Type B pancreatic cell (in vitro differentiated cells): ENCODE data around the gene DIS3. TPM values are rescaled to one million over a fixed set of nuclear protein-coding genes. Genes with fewer than 3 reads are reported as not detected.
"Not testable (repeated sequence)": the region's sequence is repeated elsewhere in the genome, so short reads cannot be mapped to it uniquely, and the experiment has no call there.

Source experiments
- DNase-seq: peaks from one replicate; pipeline ENCODE4 v3.0.0; 2021; ENCODE audit warnings: mixed read lengths; ENCODE audit not compliant: unreplicated experiment; ENCODE audit errors: extremely low spot score
- H3K27ac Mint-ChIP-seq: 2 replicates; pipeline ENCODE4 v1.8.0; 2021; ENCODE audit warnings: mild to moderate bottlenecking, mixed read lengths
- H3K27me3 Mint-ChIP-seq: 2 replicates; pipeline ENCODE4 v1.8.0; 2021; ENCODE audit warnings: mixed read lengths
- H3K36me3 Mint-ChIP-seq: 2 replicates; pipeline ENCODE4 v1.8.0; 2021; ENCODE audit warnings: mixed read lengths
- H3K4me1 Mint-ChIP-seq: one replicate; pipeline ENCODE4 v1.8.0; 2021; ENCODE audit warnings: mixed read lengths; ENCODE audit not compliant: unreplicated experiment
- H3K4me3 Mint-ChIP-seq: 2 replicates; pipeline ENCODE4 v1.8.0; 2021; ENCODE audit warnings: mild to moderate bottlenecking, mixed read lengths
- H3K9me3 Mint-ChIP-seq: 2 replicates; pipeline ENCODE4 v1.8.0; 2021; ENCODE audit warnings: mixed read lengths
- CTCF ChIP-seq: fragments of 200-600 bp; sonication (generic); conservative IDR thresholded peaks from 2 replicates; pipeline ENCODE4 v1.5.0; 2021; ENCODE audit warnings: antibody characterized with exemption, mild to moderate bottlenecking
- total RNA-seq: library from RNA; stranded (reverse); gene quantifications from 2 replicates; pipeline ENCODE4 v1.2.1, GENCODE V29; 2021; ENCODE audit warnings: low replicate concordance

The DIS3 gene
- total RNA-seq, 1 donor from 2014 or later, result 41.7 TPM

- H3K4me1 Mint-ChIP-seq, result no peaks in the 10 kb centered on the region
- DNase-seq, result no peak
- no peaks in the 10 kb centered on the region for H3K27me3 Mint-ChIP-seq
- H3K9me3 Mint-ChIP-seq, result no peaks in the 10 kb centered on the region
- no peak overlapping the region for H3K4me3 Mint-ChIP-seq
- H3K36me3 Mint-ChIP-seq, result peaks cover 34% of the 10 kb centered on the region
- TF ChIP-seq CTCF, result no peak
- no peak overlapping the region for H3K27ac Mint-ChIP-seq
Observed at GRCh38 chr13:72820156-72820897, 38.6 kb upstream of the DIS3 start.

DNA sequence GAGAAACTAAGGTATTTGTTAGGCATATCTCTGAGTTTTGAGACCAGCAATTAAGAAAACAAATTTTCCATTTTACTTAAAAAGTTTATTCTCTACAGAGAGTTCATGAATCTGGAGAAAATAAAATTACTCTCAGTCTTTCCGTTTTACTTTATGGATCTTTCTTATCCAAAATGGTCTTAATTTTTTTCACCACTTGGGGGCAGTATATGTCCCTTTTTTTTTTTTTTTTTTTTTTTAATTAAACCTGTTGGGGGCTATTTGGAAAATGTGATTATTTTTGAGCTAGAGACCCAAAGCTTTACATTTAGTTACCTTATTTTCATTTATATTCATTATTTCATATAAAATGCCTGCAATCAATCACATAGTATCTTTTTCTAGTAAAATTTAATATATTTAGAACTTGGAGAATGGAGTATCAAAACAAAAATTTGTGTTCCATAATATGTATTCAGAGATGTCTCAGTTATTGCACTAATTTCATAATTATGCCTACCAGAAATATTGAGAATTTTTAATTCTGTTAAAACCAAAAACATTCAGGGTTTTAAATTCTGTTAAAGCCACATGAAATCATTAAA lies 27.3 kb upstream of the DIS3 start:
- Mint-ChIP-seq H3K27ac (peak overlapping the region; percentile 67), H3K36me3 (peaks cover 33% of the 10 kb centered on the region), H3K4me1 (peaks cover 10% of the 10 kb centered on the region), H3K9me3 (peaks cover 4% of the 10 kb centered on the region), H3K4me3 (no peak overlapping the region), H3K27me3 (no peaks in the 10 kb centered on the region)
- no peak for DNase-seq
- peak; percentile 85 for TF ChIP-seq CTCF

- H3K4me3 Mint-ChIP-seq, H3K9me3 Mint-ChIP-seq, H3K27ac Mint-ChIP-seq, H3K27me3 Mint-ChIP-seq, DNase-seq: not testable (repeated sequence)
- H3K36me3 Mint-ChIP-seq, result peaks cover 33% of the 10 kb centered on the region
- H3K4me1 Mint-ChIP-seq, result peaks cover 14% of the 10 kb centered on the region
Observed at GRCh38 chr13:72806514-72806913, 24.8 kb upstream of the DIS3 start.

GRCh38 chr13:72805676-72806346 lies 24.1 kb upstream of the DIS3 start:
- no peak for DNase-seq
- Mint-ChIP-seq H3K4me1 (peaks cover 14% of the 10 kb centered on the region), H3K9me3 (peaks cover 4% of the 10 kb centered on the region), H3K27me3 (no peaks in the 10 kb centered on the region), H3K36me3 (peaks cover 35% of the 10 kb centered on the region), H3K27ac (peak overlapping the region; percentile 10), H3K4me3 (no peak overlapping the region)
- no peak for TF ChIP-seq CTCF

DNA sequence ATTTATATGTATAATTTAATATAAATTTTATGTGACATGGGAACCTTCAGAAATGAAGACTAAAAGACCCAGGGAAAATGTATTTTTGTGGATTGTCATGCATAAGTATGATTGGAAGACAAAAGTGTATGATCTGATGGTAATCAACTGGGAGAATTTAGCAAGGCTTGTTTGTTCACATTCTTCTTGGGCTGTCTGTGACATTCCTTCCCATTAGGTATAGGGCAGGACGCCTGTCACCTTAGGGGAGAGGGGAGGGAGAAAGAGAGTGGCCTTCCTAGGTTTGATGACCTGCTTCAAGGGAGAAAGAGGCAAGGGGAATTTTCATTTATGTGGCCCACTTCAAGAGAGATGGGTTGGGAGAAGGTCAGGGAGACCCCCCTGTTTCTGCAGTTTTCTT lies 22.6 kb upstream of the DIS3 start:
- Mint-ChIP-seq H3K9me3 (peaks cover 4% of the 10 kb centered on the region), H3K4me1 (peaks cover 14% of the 10 kb centered on the region), H3K27me3 (no peaks in the 10 kb centered on the region), H3K4me3 (peak overlapping the region; percentile 60), H3K36me3 (peaks cover 39% of the 10 kb centered on the region), H3K27ac (peak overlapping the region; percentile 89)
- DNase-seq, result no peak
- no peak for TF ChIP-seq CTCF

DNA sequence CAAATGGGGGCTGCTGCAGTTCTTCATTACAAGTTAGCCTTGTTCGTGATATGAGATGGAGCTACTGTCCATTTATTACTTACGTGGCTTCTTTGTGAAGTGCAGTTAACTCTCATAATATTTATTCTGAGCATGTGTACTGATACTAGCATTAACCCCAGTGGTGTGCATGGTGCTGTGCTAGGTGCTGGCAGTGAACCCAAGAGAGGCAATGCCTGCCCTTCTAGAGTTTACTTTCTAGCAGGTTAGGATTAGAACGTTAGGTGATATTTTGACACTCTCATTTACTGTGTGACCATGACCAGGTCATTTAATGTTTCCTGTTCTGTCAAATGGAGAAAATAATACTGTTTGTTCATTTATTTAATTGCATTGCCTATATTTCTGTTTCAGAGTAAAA lies 17.1 kb upstream of the DIS3 start:
- DNase-seq, result no peak
- no peak overlapping the region for H3K4me3 Mint-ChIP-seq
- no peak for TF ChIP-seq CTCF
- H3K27me3 Mint-ChIP-seq, result no peaks in the 10 kb centered on the region
- peaks cover 4% of the 10 kb centered on the region for H3K9me3 Mint-ChIP-seq
- H3K4me1 Mint-ChIP-seq, result peaks cover 8% of the 10 kb centered on the region
- no peak overlapping the region for H3K27ac Mint-ChIP-seq
- peaks cover 44% of the 10 kb centered on the region for H3K36me3 Mint-ChIP-seq
